SK-N-SH (cell line): ENCODE data around the gene RUVBL1. TPM values are rescaled to one million over a fixed set of nuclear protein-coding genes. Genes with fewer than 3 reads are reported as not detected.

Experiments used
- CTCF ChIA-PET: fragments of 300-600, 350-600 bp; formaldehyde crosslinking; extraction: SDS; loops from one replicate; lab custom pipeline; 2021; lab: Yijun Ruan, JAX
- POLR2A ChIA-PET: fragments of 350-600 bp; sonication (Branson Sonifier 250); formaldehyde crosslinking; extraction: SDS; loops from one replicate; lab custom pipeline; 2020; ENCODE audit warnings: antibody characterized with exemption, inconsistent platforms; lab: Yijun Ruan, JAX
- DNase-seq: peaks from one replicate; pipeline ENCODE4 v3.0.0; 2012
- H2AFZ ChIP-seq: fragments of 200-600 bp; sonication (generic); 2 replicates; pipeline ENCODE4 v1.8.1; 2016; ENCODE audit warnings: antibody characterized with exemption, mild to moderate bottlenecking, low read depth
- H3F3A ChIP-seq: fragments of 200-600 bp; sonication (generic); replicated peaks from 2 replicates; pipeline ENCODE3; 2016; ENCODE audit warnings: antibody characterized with exemption, mild to moderate bottlenecking; ENCODE audit not compliant: insufficient read depth
- H3K27ac ChIP-seq, 2 experiments: fragments of 200-500 bp in 1 of 2; fragments of 200-600 bp in 1 of 2; sonication (Bioruptor generic) in 1 of 2; sonication (generic), shearing (Covaris generic) in 1 of 2; 2 replicates each; pipeline versions ENCODE4 v1.5.1 to v1.6.1; 2014 to 2016; ENCODE audit warnings: low read depth in 2 of 2, inconsistent platforms in 1 of 2, low read length in 1 of 2, mild to moderate bottlenecking in 1 of 2, mixed read lengths in 1 of 2
- H3K27me3 ChIP-seq: fragments of 200-600 bp; sonication (generic), shearing (Covaris generic); 2 replicates; pipeline ENCODE4 v1.6.1; 2016; ENCODE audit warnings: mixed run types; ENCODE audit not compliant: insufficient read depth
- H3K36me3 ChIP-seq, 2 experiments: fragments of 200-500 bp in 1 of 2; fragments of 200-600 bp in 1 of 2; sonication (Bioruptor generic) in 1 of 2; sonication (generic) in 1 of 2; replicated peaks in 1 of 2; 2 replicates each; pipeline versions ENCODE3 to v1.5.1; 2014 to 2016; ENCODE audit warnings: low read length in 1 of 2, mild to moderate bottlenecking in 1 of 2; ENCODE audit not compliant: insufficient read depth in 2 of 2, control insufficient read depth in 1 of 2
- H3K4me1 ChIP-seq, 2 experiments: fragments of 200-500 bp in 1 of 2; fragments of 200-600 bp in 1 of 2; sonication (Bioruptor generic) in 1 of 2; sonication (generic), shearing (Covaris generic) in 1 of 2; 2 replicates each; pipeline versions ENCODE4 v1.5.1 to v1.6.1; 2014 to 2016; ENCODE audit warnings: low read depth in 1 of 2, low read length in 1 of 2, mixed run types in 1 of 2; ENCODE audit not compliant: insufficient read depth in 2 of 2, control insufficient read depth in 1 of 2
- H3K4me2 ChIP-seq: fragments of 200-600 bp; sonication (generic), shearing (Covaris generic); 2 replicates; pipeline ENCODE4 v1.6.1; 2017; ENCODE audit warnings: mixed run types
- H3K4me3 ChIP-seq, 2 experiments: fragments of 200-500 bp in 1 of 2; fragments of 200-600 bp in 1 of 2; sonication (Bioruptor generic) in 1 of 2; sonication (generic), shearing (Covaris generic) in 1 of 2; 2 replicates each; pipeline versions ENCODE4 v1.5.1 to v1.8.1; 2014 to 2016; ENCODE audit warnings: low read depth in 2 of 2, inconsistent platforms in 1 of 2, low read length in 1 of 2, mild to moderate bottlenecking in 1 of 2, mixed read lengths in 1 of 2, moderate library complexity in 1 of 2
- H3K79me2 ChIP-seq: fragments of 200-600 bp; sonication (generic); 2 replicates; pipeline ENCODE4 v1.8.1; 2017; ENCODE audit warnings: mild to moderate bottlenecking; ENCODE audit not compliant: insufficient read depth
- H3K9ac ChIP-seq: fragments of 200-600 bp; sonication (generic); 2 replicates; pipeline ENCODE4 v1.6.1; 2017; ENCODE audit warnings: mixed run types
- H3K9me2 ChIP-seq: fragments of 200-600 bp; sonication (generic); 2 replicates; pipeline ENCODE4 v1.6.1; 2017; ENCODE audit warnings: mixed run types
- H3K9me3 ChIP-seq: fragments of 200-600 bp; sonication (generic); 2 replicates; pipeline ENCODE4 v1.6.1; 2017; ENCODE audit warnings: mixed run types, mild to moderate bottlenecking, moderate library complexity
- H4K20me1 ChIP-seq: fragments of 200-600 bp; sonication (generic); 2 replicates; pipeline ENCODE4 v1.6.1; 2017; ENCODE audit warnings: mild to moderate bottlenecking, mixed run types; ENCODE audit not compliant: insufficient read depth
- CTCF ChIP-seq: fragments of 200-600 bp; sonication (generic); IDR thresholded peaks from 2 replicates; pipeline ENCODE4 v1.6.1; 2017; ENCODE audit warnings: antibody characterized with exemption, mild to moderate bottlenecking, moderate library complexity
- EP300 ChIP-seq, 2 experiments: IDR thresholded peaks; 2 replicates each; pipeline versions ENCODE4 v1.4.0 to v1.6.1; 2012; ENCODE audit warnings: borderline replicate concordance in 1 of 2, low read depth in 1 of 2, low read length in 1 of 2
- FOSL2 ChIP-seq: IDR thresholded peaks from 2 replicates; pipeline ENCODE4 v1.4.0; 2012; ENCODE audit warnings: low read depth, mild to moderate bottlenecking, moderate library complexity, borderline replicate concordance
- FOXJ3 ChIP-seq: sonication (generic); formaldehyde crosslinking; IDR thresholded peaks from 2 replicates; pipeline ENCODE4 v1.5.1; 2020; ENCODE audit warnings: mild to moderate bottlenecking, missing genetic modification reagents
- FOXM1 ChIP-seq: IDR thresholded peaks from 2 replicates; pipeline ENCODE4 v1.4.0; 2012; ENCODE audit warnings: low read depth, mild to moderate bottlenecking
- MEF2A ChIP-seq: IDR thresholded peaks from 2 replicates; pipeline ENCODE4 v1.4.0; 2012; ENCODE audit warnings: low read depth, borderline replicate concordance
- MXI1 ChIP-seq: IDR thresholded peaks from 2 replicates; pipeline ENCODE4 v1.6.1; 2012; ENCODE audit warnings: mild to moderate bottlenecking, low read depth, low read length, improper control_type of control experiment
- NFIC ChIP-seq: IDR thresholded peaks from 2 replicates; pipeline ENCODE4 v1.4.0; 2012; ENCODE audit warnings: borderline replicate concordance
- NRF1 ChIP-seq: IDR thresholded peaks from 2 replicates; pipeline ENCODE4 v1.6.1; 2012; ENCODE audit warnings: low read depth, mild to moderate bottlenecking, low read length
- RCOR1 ChIP-seq: fragments of 150-350 bp; IDR thresholded peaks from 2 replicates; pipeline ENCODE4 v1.6.1; 2017; ENCODE audit warnings: antibody characterized with exemption, low read length
- RFX5 ChIP-seq: IDR thresholded peaks from 2 replicates; pipeline ENCODE4 v1.6.1; 2012; ENCODE audit warnings: mild to moderate bottlenecking, improper control_type of control experiment, low read length
- RXRA ChIP-seq: IDR thresholded peaks from 2 replicates; pipeline ENCODE4 v1.4.0; 2012; ENCODE audit warnings: low read depth, mild to moderate bottlenecking, borderline replicate concordance
- TAF1 ChIP-seq: IDR thresholded peaks from 2 replicates; pipeline ENCODE4 v1.6.1; 2012; ENCODE audit warnings: low read depth, mild to moderate bottlenecking, low read length, moderate library complexity, borderline replicate concordance
- TEAD4 ChIP-seq: IDR thresholded peaks from 2 replicates; pipeline ENCODE4 v1.4.0; 2012; ENCODE audit warnings: mild to moderate bottlenecking, borderline replicate concordance; ENCODE audit not compliant: insufficient read depth
- WGBS: methylation state at CpG from one replicate; pipeline ENCODE4 v1.1.6; 2017; ENCODE audit warnings: low lambda C conversion rate; 5-methylcytosine and 5-hydroxymethylcytosine counted together
- polyA plus RNA-seq, 3 experiments: library from polyadenylated mRNA; depleted of rRNA; stranded (reverse); fragments of >200 nt; gene quantifications; 2 replicates each; pipeline ENCODE4 v1.2.3, GENCODE V29; 2012
- TF ChIP-seq, protein P1 (sequence below): IDR thresholded peaks from 2 replicates; pipeline ENCODE4 v1.4.0; 2012; ENCODE audit warnings: low read depth, borderline replicate concordance
- TF ChIP-seq, protein P2 (sequence below): IDR thresholded peaks from 2 replicates; pipeline ENCODE4 v1.4.0; 2012; ENCODE audit warnings: low read depth
- TF ChIP-seq, protein P3 (sequence below): fragments of 150-350 bp; IDR thresholded peaks from 2 replicates; pipeline ENCODE4 v1.6.1; 2016; ENCODE audit warnings: mild to moderate bottlenecking, low read depth, low read length

RUVBL1 gene
- polyA plus RNA-seq, 1 of the 3 experiments (the other 2 are of a cell fraction), result 140 TPM

DNA sequence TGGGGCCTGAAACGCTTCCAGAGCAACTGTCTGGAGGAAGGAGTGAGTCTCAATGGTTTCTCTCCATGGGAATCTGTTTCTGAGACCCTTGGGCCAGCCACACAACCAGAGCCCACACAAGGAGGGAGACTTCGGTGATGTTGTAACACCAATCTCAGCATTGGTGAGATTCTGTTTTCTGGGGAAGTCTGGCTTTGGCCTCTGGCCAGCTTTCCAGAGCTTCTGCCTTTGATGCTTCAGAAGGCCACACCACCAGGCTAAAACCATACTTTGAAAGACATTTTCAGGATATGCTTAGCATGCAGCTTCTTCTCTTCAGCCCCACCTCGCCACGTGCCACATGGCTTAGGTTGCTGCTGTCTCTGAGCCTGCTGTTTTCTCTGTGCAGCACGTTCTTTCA lies 26.0 kb upstream of the RUVBL1 start:
- Histone ChIP-seq H3K79me2 (peaks cover 2% of the 10 kb centered on the region; the same call in 1 of the 2 replicates), H3K27ac (no peak overlapping the region), H3K27me3 (no peaks in the 10 kb centered on the region), H3K9me3 (no peaks in the 10 kb centered on the region), H3K9me2 (no peaks in the 10 kb centered on the region), H3K36me3 (no peaks in the 10 kb centered on the region), H4K20me1 (no peaks in the 10 kb centered on the region), H3K4me2 (no peak overlapping the region), H3K9ac (no peak overlapping the region), H2AFZ (no peak overlapping the region), H3F3A (peaks cover 18% of the 10 kb centered on the region), H3K4me1 (peaks cover 2 to 3% of the 10 kb centered on the region in 2 experiments; a peak in 1 of 4 replicates), H3K4me3 (no peak overlapping the region)
- no peak for DNase-seq
- POLR2A ChIA-PET, result no interaction called here
- TF ChIP-seq FOXJ3 (CRISPR knock-in tag) (no peak), MEF2A (no peak)
- CTCF ChIA-PET, result interaction anchor here (1.3 kb wide), 1 partner anchor 16 kb away, joined by 3 read pairs; no protein-coding TSS in a partner anchor
- 71% methylated on average over 5 of the region's 5 CpGs for WGBS

- no peaks in the 10 kb centered on the region for H3K9me2 ChIP-seq
- no peak overlapping the region for H3K4me2 ChIP-seq
- H2AFZ ChIP-seq, result no peak overlapping the region
- no peaks in the 10 kb centered on the region for H3K79me2 ChIP-seq
- H4K20me1 ChIP-seq, result no peaks in the 10 kb centered on the region
- no peak overlapping the region for H3K27ac ChIP-seq
- CTCF ChIA-PET, result no interaction called here
- peaks cover 0 to 5% of the 10 kb centered on the region in 2 experiments; a peak in 1 of 4 replicates for H3K4me1 ChIP-seq
- H3K9me3 ChIP-seq, result no peaks in the 10 kb centered on the region
- no peak for DNase-seq
- TF ChIP-seq, protein P1, sequence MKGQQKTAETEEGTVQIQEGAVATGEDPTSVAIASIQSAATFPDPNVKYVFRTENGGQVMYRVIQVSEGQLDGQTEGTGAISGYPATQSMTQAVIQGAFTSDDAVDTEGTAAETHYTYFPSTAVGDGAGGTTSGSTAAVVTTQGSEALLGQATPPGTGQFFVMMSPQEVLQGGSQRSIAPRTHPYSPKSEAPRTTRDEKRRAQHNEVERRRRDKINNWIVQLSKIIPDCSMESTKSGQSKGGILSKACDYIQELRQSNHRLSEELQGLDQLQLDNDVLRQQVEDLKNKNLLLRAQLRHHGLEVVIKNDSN, result no peak
- TF ChIP-seq TAF1 (no peak), NRF1 (no peak), FOSL2 (no peak), RCOR1 (no peak)
- TF ChIP-seq, protein P2, sequence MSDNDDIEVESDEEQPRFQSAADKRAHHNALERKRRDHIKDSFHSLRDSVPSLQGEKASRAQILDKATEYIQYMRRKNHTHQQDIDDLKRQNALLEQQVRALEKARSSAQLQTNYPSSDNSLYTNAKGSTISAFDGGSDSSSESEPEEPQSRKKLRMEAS, result no peak
- H3K9ac ChIP-seq, result no peak overlapping the region
- H3F3A ChIP-seq, result peaks cover under 1% of the 10 kb centered on the region
- 90% methylated on average over 14 of the region's 14 CpGs for WGBS
- H3K36me3 ChIP-seq, result no peaks in the 10 kb centered on the region
- no peak overlapping the region for H3K4me3 ChIP-seq
- POLR2A ChIA-PET, result no interaction called here
- no peaks in the 10 kb centered on the region for H3K27me3 ChIP-seq
Observed at GRCh38 chr3:128146201-128146600, 22.6 kb upstream of the RUVBL1 start.

DNA sequence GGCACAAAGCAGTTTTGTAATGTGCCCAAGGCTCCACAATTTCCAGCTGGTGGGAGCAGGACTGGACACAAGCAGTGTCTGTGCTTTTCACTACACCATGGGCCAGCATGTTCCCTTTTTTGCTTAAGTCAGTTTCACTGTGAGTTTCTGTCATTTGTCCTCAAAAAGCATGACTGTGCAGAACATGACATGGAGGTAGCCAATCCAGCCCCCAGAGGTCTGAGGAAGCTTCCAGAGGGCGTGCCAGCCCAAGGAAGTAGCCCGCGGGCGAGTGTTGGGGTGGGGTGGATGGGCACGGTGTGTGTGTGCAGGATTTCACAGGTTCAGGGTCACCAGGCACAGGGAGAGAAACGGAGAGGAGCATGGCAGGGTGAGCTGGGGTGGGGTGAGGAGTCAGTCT lies 21.7 kb upstream of the RUVBL1 start:
- Histone ChIP-seq H3K9me3 (no peaks in the 10 kb centered on the region), H3K27me3 (no peaks in the 10 kb centered on the region), H3K4me2 (no peak overlapping the region), H3K9ac (no peak overlapping the region), H3K27ac (no peak overlapping the region), H4K20me1 (no peaks in the 10 kb centered on the region), H3F3A (no peaks in the 10 kb centered on the region), H3K36me3 (no peaks in the 10 kb centered on the region), H3K79me2 (no peaks in the 10 kb centered on the region), H3K4me3 (no peak overlapping the region), H2AFZ (no peak overlapping the region), H3K9me2 (no peaks in the 10 kb centered on the region), H3K4me1 (peaks cover 0 to 5% of the 10 kb centered on the region in 2 experiments; a peak in 1 of 4 replicates)
- DNase-seq, result no peak
- POLR2A ChIA-PET, result no interaction called here
- CTCF ChIA-PET, result interaction anchor here (1.0 to 2.2 kb wide), 3 partner anchors 8 to 50 kb away, joined by 3 to 12 read pairs (median 7); partner anchors contain the start of gene EEFSEC
- WGBS, result 79% methylated on average over 6 of the region's 6 CpGs
- TF ChIP-seq CTCF, result no peak
- TF ChIP-seq RFX5, result no peak
- TF ChIP-seq TEAD4, result no peak
- TF ChIP-seq NFIC, result no peak
- TF ChIP-seq, protein P3, sequence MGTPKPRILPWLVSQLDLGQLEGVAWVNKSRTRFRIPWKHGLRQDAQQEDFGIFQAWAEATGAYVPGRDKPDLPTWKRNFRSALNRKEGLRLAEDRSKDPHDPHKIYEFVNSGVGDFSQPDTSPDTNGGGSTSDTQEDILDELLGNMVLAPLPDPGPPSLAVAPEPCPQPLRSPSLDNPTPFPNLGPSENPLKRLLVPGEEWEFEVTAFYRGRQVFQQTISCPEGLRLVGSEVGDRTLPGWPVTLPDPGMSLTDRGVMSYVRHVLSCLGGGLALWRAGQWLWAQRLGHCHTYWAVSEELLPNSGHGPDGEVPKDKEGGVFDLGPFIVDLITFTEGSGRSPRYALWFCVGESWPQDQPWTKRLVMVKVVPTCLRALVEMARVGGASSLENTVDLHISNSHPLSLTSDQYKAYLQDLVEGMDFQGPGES, result no peak
- TF ChIP-seq EP300 (IDR thresholded peaks at IDR 0.05; ENCODE audit: borderline replicate concordance in 1 of 2, low read depth in 1 of 2, low read length in 1 of 2), result no peak
- no peak for TF ChIP-seq RXRA
- TF ChIP-seq TAF1, result no peak
- no peak for TF ChIP-seq FOXJ3 (CRISPR knock-in tag)
- TF ChIP-seq MXI1, result no peak
- TF ChIP-seq, protein P1, result no peak
- TF ChIP-seq RCOR1, result no peak
- TF ChIP-seq FOXM1, result no peak
